PFSK-1 (cell line): ENCODE results near the gene EID2.

Experiments used
- FOXP2 ChIP-seq: optimal IDR thresholded peaks from 2 replicates; pipeline ENCODE3; 2011; ENCODE audit warnings: borderline replicate concordance, control low read depth, inconsistent platforms; ENCODE audit not compliant: insufficient read depth; ENCODE audit errors: extremely low read length, extremely low read depth
- POLR2AphosphoS5 ChIP-seq: IDR thresholded peaks from 2 replicates; pipeline ENCODE4 v1.6.1; 2012; ENCODE audit warnings: low read depth, mild to moderate bottlenecking, control low read depth, low read length, moderate library complexity
- REST ChIP-seq, 2 experiments: IDR thresholded peaks; 2 replicates each; pipeline versions ENCODE4 v1.6.1 to v1.8.0; 2011 to 2012; ENCODE audit warnings: low read depth in 2 of 2, low read length in 2 of 2, control low read depth in 1 of 2, inconsistent platforms in 1 of 2, mild to moderate bottlenecking in 1 of 2, moderate library complexity in 1 of 2; ENCODE audit not compliant: insufficient read depth in 1 of 2
- TAF1 ChIP-seq: IDR thresholded peaks from 2 replicates; pipeline ENCODE4 v1.6.1; 2012; ENCODE audit warnings: low read length, control low read depth, borderline replicate concordance; ENCODE audit not compliant: insufficient read depth

- no peak for TF ChIP-seq REST (IDR thresholded peaks at IDR 0.05; ENCODE audit: insufficient read depth in 1 of 2, low read depth in 2 of 2, low read length in 2 of 2)
- TF ChIP-seq POLR2AphosphoS5 = no peak
- TF ChIP-seq TAF1 = no peak
- no peak for TF ChIP-seq FOXP2
Observed at GRCh38 chr19:39492788-39493187, 47.2 kb downstream of the EID2 start.
